VCaP (cell line): Measurements from ENCODE around the gene CDH3.

Source experiments
- H3K27ac ChIP-seq: fragments of 450-650 bp; 2 replicates; pipeline ENCODE4 v1.5.1; 2017
- TF ChIP-seq, protein P1 (sequence below): fragments of 450-650 bp; conservative IDR thresholded peaks from 2 replicates; pipeline ENCODE4 v1.5.1; 2017; ENCODE audit warnings: mild to moderate bottlenecking, moderate library complexity

The CDH3 gene

DNA sequence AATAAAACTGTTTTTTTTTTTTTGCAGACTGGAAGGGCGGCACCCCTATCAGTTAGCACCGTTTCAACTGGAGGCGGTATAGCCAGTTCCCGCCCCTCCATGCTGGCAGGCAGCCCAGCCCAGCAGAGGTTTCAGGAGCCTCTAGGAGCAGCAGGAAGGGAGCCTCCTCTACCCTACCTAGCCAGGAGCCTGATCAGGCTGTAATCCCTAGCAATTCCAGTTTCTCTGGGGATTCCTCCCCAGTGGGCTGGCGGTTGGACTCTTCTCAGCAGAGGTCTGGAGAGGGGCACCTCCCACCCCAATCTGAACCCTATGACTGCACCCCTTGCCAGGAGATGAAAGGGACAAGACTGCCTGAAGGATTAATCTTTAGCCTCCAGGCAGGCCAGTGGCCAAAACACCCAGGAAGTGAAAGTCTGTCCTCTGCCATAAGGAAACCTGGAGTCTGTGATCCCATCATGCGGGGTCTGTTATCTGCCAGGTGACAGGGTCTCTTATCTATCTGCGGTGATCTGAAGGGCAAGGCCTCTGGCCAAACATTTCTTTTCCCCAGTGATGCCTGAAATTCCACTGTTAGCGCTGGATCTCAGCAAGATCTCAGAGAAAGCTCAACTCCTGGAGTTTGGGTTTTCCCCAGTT lies 87.1 kb downstream of the CDH3 start:
- peak overlapping the region; percentile 76 for H3K27ac ChIP-seq
- TF ChIP-seq, protein P1, sequence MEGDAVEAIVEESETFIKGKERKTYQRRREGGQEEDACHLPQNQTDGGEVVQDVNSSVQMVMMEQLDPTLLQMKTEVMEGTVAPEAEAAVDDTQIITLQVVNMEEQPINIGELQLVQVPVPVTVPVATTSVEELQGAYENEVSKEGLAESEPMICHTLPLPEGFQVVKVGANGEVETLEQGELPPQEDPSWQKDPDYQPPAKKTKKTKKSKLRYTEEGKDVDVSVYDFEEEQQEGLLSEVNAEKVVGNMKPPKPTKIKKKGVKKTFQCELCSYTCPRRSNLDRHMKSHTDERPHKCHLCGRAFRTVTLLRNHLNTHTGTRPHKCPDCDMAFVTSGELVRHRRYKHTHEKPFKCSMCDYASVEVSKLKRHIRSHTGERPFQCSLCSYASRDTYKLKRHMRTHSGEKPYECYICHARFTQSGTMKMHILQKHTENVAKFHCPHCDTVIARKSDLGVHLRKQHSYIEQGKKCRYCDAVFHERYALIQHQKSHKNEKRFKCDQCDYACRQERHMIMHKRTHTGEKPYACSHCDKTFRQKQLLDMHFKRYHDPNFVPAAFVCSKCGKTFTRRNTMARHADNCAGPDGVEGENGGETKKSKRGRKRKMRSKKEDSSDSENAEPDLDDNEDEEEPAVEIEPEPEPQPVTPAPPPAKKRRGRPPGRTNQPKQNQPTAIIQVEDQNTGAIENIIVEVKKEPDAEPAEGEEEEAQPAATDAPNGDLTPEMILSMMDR: no peak

DNA sequence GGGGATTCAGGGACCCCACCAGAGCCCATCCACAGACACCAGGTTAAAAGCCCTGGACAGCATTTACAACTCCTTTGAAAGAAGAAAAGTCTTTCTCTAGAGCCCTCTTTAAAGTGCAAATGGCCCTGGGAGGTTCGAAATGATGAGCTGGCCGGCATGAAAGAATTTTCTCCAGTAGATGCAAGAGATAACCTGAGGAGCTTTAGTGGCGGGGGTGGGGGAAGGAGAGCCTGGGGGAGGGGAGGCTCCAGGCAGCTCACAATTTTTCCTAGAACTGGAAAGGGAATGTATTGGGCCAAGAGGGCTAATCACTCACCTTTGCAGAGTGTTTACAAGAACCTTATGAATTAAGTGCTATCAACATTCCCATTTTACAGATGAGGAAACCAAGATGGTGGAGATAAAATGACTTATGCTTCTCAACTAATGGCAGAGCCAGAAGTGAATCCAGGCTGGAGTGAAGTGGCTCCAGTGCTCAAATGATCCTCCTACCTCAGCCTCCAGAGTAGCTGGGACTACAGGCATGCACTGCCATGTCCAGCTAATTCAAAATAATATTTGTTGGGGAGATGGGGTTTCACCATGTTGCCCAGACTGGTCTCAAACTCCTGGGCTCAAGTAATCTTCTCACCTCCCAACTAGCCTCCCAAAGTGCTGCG lies 87.8 kb downstream of the CDH3 start:
- TF ChIP-seq, protein P1: no peak
- peak overlapping the region; percentile 76 for H3K27ac ChIP-seq

DNA sequence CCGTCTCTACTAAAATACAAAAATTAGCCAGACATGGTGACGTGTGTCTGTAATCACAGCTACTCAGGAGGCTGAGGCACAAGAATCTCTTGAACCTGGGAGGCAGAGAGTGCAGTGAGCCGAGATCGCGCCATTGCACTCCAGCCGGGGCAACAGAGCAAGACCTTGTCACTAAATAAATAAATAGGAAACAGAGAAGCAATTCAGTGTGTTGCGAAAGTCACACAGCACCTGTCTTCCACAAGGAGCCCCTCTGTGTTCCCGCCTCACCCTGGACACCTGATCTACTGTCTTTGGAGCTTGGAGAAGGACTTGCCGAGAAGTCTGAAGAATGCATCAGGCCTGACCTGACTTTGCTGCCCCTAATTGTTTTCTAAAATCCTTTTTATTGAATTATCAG lies 88.5 kb downstream of the CDH3 start:
- peak overlapping the region; percentile 76; the same call in 1 of the 2 replicates for H3K27ac ChIP-seq
- TF ChIP-seq, protein P1: no peak

DNA sequence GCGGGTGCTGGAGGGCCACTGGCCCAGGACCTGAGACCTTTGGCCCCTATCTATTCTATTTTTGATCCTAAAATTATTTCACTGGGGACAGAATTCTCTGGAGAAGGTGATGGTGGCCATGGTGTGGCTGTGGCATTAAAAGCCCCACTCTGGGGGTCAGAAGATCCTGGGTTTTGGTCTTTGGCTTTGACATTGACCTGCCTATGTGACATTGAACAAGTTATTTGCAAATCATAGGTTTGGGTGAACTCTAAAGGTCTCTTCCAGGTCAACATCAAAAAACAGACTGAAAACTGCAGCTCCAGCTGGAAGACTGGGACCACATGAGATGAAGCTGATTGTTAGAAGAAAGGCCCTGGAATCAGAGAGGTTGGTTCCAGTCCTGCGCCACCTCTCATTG lies 89.7 kb downstream of the CDH3 start:
- H3K27ac ChIP-seq: no peak overlapping the region
- TF ChIP-seq, protein P1: no peak

DNA sequence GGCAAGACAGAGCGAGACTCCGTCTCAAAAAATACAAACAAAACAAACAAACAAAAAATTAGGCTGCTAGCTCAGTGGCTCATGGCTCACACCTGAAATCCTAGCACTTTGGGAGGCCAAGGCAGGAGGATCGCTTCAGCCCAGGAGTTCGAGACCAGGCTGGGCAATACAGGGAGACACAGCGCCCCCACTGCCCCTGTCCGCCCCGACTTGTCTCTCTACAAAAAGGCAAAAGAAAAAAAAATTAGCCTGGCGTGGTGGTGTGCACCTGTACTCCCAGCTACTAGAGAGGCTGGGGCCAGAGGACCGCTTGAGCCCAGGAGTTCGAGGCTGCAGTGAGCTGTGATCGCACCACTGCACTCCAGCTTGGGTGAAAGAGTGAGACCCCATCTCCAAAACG lies 91.5 kb downstream of the CDH3 start:
- TF ChIP-seq, protein P1: no peak
- peak overlapping the region; percentile 97; the same call in 1 of the 2 replicates for H3K27ac ChIP-seq

DNA sequence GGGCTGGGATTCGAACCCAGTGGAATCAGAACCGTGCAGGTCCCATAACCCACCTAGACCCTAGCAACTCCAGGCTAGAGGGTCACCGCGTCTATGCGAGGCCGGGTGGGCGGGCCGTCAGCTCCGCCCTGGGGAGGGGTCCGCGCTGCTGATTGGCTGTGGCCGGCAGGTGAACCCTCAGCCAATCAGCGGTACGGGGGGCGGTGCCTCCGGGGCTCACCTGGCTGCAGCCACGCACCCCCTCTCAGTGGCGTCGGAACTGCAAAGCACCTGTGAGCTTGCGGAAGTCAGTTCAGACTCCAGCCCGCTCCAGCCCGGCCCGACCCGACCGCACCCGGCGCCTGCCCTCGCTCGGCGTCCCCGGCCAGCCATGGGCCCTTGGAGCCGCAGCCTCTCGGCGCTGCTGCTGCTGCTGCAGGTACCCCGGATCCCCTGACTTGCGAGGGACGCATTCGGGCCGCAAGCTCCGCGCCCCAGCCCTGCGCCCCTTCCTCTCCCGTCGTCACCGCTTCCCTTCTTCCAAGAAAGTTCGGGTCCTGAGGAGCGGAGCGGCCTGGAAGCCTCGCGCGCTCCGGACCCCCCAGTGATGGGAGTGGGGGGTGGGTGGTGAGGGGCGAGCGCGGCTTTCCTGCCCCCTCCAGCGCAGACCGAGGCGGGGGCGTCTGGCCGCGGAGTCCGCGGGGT lies 92.1 kb downstream of the CDH3 start, which contains the start of gene CDH1:
CDH1 (plus strand) TSS at position 247 of the 684 bp plus-strand sequence; CDS start at position 371, 124 bp downstream.
- TF ChIP-seq, protein P1: no peak
- peak within 1 kb of the TSS; percentile 97 for H3K27ac ChIP-seq
